GM21528 (cell line): Measurements from ENCODE around the gene ZNF211.

ENCODE experiments used
- ATAC-seq: cut with Tn5 transposase; IDR thresholded peaks from one replicate; pipeline ENCODE4 v1.9.1; 2021; ENCODE audit warnings: mild to moderate bottlenecking, moderate library complexity; ENCODE audit not compliant: unreplicated experiment, low FRiP score

The ZNF211 gene

DNA sequence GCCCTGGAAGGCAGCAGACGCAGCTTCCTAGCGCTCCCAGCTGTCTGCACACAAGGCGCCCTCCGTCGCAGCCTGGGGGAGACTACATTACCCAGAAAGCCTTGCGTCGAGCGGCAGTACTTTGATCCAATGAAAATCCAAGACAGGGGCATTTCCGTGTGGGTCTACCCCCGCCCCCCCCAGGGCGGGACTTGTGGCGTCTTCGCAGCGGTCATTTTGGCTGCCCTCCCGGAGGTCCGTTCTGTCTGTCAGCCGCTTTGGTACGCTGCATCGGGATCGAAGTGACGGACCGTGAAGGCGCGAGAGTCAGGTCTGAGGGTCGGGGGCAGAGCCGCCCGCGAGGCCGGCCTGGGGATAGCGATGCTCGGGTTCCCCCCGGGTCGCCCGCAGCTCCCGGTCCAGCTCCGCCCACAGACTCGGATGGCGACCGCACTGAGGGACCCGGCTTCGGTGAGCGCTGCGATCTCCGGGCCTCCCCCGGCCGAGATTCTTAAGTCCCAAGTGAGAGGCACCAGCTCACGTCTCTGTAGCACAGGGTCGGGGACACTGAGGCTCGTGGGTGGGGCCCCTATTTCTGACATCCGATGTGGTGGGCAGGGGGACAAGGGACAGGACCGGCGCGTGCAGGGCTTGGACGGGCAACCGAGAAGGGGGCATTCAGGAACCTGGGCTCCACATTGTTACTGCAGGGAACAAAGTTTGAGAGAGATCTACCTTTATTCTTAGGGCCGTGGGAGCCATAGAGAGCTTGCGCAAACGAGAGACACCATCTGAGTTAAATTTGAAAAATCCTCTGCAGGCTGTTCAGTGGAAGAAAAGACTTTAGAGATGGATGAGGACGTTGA is at the start of gene ZNF211:
Gene ZNF211 (plus strand): TSS at position 182 of the 845 bp plus-strand sequence. CDS start 179 bp downstream, at position 361.
- peak; percentile 95 for ATAC-seq

DNA sequence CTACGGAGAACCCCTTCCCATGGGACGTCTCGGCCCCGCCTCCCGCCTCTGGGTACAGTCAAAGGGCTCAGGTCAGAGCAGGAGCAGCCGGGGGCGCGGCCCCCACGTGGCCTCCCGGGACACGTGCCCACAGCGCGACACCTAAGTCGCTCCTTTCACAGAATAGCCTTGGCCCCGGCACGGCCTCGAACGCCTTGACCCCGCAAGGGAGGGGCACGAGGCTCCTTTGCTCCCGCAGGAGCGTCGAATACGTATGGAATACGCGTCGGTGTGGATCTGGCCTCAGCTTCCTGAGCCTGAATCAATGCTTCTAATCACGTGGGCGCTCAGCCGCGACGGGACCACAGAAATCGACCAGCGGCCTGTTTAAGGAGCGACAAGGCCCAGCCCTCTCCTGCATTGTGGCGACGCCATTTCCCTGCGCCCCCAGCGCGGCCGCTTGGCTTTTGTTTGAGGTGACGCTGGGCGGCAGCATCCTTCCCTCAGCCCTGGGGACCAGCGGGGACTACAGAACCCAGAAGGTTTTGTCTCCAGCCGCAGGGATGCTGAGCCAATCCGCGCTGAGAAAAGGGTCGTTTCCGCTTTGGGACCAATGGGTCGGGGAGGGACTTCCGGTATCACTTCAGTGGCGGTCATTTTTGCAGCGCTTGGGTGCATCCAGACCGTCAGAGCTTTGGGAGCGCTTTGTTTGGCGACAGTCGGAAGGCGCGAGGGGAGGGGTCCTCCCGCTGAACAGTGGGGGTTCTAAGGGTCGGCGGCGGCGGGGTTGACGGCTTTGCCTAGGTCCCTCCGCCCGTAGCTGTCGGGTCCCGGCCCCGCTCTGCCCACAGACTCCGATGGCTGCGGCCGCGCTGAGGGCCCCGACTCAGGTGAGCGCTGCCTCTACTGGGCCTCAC is 49.2 kb upstream of the ZNF211 start, which contains the start of gene ZIK1:
Gene ZIK1 (plus strand): TSS at position 625 of the 896 bp plus-strand sequence. CDS start 212 bp downstream, at position 837.
- ATAC-seq, result peak; percentile 82

DNA sequence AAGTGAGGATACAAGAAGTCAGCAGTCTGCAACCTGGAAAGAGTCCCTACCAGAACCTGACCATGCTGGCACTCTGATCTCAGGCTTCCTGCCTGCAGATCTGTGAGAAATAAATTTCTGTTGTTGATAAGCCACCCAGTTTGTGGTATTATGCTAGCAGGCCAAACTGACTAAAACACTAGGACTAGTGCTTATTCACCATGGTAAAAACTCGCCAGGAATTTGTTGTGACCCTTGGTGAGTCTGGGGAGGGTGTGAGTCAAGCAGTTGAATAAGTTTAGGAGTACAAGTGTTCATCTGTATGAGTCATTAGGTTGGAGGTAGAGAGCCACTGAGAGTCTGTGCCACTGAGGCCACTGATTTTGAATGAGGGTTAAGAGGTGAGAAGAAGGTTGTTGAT is 45.4 kb upstream of the ZNF211 start:
- no peak for ATAC-seq

DNA sequence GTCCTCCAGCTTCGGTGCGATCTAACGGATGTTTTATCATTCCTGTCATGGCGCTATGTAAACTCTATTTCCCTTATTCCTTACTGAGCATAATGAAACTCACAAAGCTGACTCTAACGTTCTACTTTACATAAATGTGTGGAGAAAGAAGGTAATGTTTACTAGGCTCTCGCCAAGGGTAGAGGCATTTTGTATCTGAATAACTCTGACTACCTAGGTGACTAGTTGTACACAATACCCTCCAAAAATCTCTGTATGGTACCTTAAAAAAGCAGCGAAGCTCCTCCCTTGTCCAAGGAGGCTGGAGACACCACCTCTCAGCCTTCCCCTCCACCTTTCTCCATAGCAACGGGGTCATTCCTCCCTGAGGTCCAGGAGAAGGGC is 33.6 kb upstream of the ZNF211 start:
- peak; percentile 15 for ATAC-seq

DNA sequence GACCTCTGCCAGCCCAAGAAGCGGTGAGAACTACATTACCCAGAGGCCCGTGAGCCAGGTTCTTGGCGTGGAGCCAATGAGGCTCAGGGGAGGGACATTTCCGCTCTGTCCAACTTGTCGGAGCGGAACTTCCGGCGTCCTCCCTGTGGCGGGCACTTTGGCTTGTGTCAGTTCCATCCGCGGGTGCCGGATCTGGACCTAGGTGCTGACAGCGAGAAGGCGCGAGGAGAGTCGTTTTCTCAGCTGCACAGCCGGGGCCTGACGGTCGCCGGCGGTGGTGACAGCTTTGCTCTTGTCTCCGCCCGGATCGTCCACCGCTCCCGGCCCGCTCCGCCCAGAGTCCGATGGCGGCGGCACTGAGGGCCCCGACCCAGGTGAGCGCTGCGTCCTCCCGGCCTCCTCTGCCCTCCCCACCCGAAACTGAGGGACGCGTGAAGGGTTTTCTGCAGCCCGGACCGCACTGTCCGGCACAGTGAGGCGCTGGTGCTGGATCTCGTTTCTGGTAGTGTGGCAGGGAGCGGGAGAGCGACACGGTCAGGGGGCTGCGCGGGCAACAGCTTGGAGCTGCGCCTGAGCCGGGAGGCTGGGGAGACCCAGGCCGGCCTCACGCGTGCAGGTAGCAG is 33.1 kb upstream of the ZNF211 start, which contains the start of gene ZNF530:
Gene ZNF530 (plus strand): TSS at position 125 of the 623 bp plus-strand sequence. CDS start 4,461 bp downstream, outside the sequence.
- peak; percentile 94 for ATAC-seq

DNA sequence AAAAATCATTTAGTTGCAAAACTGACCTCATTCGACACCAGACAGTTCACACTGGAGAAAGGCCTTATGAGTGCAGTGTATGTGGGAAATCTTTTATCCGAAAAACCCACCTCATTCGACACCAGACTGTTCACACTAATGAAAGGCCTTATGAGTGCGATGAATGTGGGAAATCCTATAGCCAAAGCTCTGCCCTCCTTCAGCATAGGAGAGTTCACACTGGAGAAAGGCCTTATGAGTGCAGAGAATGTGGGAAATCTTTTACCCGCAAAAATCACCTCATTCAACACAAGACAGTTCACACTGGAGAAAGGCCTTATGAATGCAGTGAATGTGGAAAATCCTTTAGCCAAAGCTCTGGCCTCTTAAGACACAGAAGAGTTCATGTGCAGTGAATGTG is 26.0 kb upstream of the ZNF211 start:
- ATAC-seq, result no peak

DNA sequence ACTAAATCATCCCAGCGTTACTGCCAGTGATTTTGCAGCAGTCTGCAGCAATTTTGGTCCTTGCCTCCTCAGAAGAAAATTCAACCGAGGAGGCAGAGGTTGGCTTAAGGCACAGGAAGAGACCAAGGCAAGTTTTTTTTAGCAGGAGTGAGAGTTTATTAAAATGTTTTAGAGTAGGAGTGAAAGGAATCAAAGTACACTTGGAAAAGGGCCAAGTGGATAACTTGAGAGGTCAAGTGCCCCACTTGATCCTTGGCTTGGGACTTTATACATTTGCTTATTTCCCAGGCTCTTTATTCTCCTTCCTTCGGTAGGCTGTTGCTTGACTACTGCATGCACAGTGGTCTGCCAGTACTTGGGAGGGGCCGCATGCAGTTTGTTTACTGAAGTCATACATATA is 21.9 kb upstream of the ZNF211 start:
- ATAC-seq, result no peak

DNA sequence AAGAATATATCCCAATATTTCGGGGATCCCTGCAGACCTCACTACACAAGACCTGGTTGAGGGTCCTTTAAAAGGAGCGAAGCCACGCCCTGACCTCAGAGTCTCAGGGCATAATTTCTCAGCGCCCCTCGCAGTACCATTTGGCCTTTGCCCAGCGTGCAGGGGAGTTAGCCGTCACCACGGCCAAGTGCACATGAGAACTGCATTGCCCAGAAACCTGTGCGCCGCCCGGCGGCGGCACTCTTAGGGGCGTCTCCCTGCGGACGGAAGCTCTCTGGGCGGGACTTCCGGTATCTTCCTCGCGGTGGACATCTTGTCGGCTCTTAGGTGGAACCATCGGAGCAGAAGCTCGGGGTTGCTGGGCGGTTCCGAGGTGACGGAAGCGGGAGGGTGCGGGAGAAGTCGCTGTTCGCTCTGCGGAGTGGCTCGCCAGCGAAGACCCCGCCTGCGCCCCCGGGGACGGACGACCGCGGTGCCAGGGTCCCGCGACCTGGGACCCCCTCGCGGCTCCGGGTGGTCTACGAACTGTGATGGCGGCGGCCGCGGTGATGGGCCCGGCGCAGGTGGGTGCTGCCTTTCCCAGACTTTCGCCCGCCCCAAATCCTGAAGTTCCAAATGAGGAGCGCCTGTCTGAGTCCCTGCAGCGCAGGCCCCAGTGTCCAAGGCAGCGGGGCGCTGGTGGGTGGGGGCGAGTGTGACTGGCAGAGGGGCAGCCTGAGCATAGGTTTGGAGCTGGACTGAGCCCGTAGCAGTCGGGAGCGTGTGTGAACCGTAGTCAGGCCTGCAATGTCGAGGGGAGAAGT is 18.8 kb upstream of the ZNF211 start, which contains the start of gene ZNF134:
Gene ZNF134 (plus strand): TSS at position 302 of the 803 bp plus-strand sequence. CDS start 5,227 bp downstream, outside the sequence.
- ATAC-seq, result peak; percentile 94

DNA sequence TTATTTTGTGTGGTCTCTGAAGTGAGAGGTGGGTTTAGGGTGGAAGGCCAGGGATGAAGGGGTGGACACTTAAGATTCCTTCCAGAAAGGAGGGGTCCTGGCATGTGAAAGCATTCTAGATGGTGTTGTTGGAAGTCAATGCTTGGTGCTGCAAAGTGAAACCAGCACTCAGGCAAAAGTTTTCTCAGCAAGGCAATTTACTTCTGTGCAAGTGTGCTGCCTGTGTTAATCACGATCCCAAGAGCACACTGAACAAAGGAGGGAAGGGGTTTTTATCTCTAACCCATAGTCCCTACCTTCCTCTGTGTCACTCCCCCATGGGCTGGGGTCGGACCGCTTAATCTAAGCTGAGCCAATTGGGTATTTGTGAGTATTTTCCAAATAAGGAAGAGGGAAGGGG is 17.6 kb upstream of the ZNF211 start:
- no peak for ATAC-seq

DNA sequence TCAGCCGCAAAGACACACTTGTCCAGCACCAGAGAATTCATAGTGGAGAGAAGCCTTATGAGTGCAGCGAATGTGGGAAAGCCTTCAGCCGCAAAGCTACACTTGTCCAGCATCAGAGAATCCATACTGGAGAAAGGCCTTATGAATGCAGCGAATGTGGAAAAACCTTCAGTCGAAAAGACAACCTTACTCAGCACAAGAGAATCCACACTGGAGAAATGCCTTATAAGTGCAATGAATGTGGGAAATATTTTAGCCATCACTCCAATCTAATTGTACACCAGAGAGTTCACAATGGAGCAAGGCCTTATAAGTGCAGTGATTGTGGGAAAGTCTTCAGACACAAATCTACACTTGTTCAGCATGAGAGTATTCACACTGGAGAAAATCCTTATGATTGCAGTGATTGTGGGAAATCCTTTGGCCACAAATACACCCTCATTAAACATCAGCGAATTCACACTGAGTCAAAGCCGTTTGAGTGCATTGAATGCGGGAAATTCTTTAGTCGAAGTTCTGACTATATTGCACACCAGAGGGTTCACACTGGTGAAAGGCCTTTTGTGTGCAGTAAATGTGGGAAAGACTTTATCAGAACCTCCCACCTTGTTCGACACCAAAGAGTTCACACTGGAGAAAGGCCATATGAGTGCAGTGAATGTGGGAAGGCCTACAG is 12.2 kb upstream of the ZNF211 start:
- no peak for ATAC-seq

DNA sequence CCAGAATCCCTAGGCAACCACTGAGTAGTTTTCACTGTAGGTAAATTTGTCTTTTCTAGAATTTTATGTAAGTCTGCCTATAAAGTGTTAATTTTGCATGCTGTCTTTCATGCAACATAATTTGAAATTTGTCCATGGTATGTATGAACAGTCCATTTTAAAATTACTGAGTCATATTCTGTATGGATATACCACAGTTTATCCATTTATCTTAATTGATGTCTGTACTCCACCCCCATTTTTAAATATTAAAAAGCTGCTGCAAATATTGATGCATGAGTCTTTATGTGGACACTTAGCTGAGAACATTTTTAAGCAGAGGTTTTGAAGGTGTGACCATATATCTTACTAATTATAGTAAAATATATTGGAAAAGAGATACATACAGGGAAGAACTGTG is 9.9 kb upstream of the ZNF211 start:
- no peak for ATAC-seq

DNA sequence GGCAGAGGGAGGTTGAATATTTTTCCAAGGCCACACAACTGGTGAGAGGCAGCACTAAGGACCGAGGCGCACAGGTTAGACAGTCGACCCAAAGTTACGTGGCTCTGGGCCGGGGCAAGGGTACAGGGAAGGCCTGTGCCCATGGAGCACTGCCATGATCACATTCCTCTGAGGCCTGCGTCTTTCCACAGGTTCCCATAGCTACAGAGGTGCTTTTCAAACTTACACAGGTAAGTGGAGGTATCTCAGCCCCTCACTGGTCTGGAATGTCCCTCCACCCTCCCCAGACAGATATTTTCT is 814 bp downstream of the ZNF211 start:
- no peak for ATAC-seq

DNA sequence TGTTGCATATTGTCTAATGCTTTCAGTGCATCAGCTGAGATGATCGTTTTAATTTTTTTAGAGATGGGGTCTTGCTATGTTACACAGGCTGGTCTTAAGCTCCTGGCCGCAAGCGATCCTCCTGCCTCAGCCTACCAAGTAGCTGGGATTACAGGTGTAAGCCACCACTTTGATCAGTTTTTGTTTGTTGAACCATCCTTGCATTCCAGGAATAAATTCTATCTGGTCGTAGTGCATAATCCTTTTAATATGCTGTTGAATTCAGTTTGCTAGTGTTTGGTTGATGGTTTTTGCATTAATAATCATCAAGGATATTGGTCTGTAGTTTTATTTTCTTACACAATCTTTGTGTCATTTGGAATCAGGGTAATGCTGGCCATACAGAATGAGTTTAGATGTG is 4.4 kb downstream of the ZNF211 start:
- no peak for ATAC-seq

DNA sequence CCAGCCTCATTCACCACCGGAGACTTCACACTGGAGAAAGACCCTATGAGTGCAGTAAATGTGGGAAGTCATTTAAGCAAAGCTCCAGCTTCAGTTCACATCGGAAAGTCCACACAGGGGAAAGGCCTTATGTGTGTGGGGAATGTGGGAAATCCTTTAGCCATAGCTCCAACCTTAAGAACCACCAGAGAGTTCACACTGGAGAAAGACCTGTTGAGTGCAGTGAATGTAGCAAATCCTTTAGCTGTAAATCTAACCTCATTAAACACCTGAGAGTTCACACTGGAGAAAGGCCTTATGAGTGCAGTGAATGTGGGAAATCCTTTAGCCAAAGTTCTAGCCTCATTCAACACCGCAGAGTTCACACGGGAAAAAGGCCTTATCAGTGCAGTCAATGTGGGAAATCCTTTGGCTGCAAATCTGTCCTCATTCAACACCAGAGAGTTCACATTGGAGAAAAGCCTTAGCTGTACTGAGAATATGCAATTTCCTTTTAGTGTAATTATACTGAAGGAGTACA is 8.8 kb downstream of the ZNF211 start:
- ATAC-seq, result no peak

DNA sequence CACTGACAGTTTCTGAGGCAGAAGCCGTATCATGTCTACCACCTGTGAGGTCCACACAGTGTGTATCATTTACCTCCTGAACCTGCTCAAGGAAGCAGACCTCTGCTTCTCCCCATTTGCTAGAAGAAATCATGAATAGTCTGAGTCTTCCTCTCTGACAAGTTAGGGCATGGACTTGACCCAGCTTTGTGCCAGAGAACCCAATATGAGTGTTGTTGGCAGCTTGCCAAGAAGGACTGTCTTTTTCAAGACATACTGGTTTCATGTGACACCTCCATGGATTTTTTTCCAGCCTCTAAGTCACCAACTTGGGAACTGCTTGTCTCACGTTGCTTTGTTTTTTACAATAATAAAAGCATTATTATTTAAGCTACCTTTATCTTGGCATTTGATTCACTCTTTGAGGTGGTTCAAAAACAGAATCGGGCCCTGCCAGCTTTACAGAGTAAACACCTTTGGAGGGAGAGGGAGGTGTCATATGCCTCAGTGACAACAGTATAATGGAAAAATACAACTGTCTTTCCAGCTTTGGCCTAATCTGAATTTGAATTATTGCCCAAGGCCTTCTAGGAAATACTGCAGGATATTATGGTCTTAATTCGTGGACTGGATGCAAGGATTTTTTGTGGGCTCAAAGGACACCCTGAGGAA is 9.6 kb downstream of the ZNF211 start:
- ATAC-seq, result no peak

DNA sequence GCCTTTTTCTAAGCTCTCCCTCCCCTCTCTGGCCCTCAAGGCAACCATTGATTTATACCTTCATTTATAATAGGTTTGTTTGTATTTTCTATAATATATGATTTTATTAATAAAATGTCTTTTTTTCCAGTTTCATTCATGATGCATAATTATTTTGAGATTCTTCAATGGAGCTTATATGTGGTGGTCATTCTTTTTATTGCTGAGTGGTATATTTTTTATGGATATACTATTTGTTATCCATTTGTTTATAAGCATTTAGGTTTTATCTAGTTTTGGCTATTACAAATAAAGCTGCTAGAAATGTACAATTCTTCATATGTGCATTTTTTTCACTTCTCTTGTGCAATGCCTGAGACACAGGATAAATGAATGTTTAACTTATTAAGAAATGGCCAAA is 10.8 kb downstream of the ZNF211 start:
- no peak for ATAC-seq

DNA sequence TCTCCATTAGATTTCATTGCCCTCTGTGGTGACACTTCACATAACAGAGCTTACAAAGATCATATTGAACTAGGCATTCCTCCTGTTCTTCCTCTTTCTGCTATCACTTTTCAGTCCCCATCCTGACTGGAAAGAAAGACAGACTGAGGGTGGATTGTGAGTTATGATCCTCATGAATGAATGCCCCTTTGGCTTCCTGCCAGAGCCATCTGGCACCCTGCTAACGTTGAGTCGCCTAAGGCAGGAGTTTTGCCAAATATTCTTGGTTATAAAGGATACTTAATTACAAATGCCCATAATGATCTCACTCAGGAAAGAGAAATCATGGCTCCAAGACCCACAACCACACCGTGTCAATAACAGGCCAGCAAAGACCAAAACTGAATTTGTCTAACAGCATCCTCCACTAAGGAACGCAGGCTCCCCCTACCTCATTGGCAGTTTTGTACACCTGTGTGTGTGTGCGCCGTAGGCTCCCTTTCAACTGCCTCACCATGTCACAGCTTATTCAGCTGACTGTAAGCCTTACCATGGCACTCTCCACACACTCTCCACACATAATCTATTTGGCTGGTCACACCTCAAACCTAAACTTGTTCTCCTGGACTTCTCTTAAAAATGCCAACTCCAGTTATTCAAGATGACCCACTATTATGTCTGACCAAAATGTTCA is 15.5 kb downstream of the ZNF211 start:
- ATAC-seq, result no peak

DNA sequence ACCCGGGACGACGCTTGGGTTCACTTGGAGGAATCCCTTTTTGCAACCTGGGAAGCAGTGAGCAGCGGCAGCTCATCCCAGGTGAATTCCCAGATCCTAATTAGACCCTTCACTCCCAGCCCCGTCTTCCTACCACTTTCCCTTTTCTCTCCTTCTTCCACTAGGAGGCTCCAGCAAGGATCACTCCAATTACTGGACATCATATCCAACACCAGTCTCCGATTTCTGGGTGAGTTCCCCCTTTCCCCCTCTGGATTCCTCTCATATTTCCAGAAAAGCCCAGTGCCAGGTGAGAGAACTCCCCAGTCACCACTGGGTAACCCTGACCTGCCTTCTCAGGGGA is 18.7 kb downstream of the ZNF211 start:
- ATAC-seq, result no peak
